Activated CD8-positive, alpha-beta T cell treated with anti-CD3 and anti-CD28 coated beads for 36 hours (primary cell): ENCODE data around the gene HSDL2. TPM values are rescaled to one million over a fixed set of nuclear protein-coding genes. Genes with fewer than 3 reads are reported as not detected.

ENCODE experiments used
- ATAC-seq: fragments of 200-7000 bp; cut with Tn5 transposase; one replicate; pipeline ENCODE4 v1.10.0; 2021; ENCODE audit warnings: mild to moderate bottlenecking, moderate library complexity
- CTCF ChIA-PET: fragments of 350-600 bp; sonication (Branson Sonifier 250); formaldehyde crosslinking; loops from one replicate; lab custom pipeline; 2021; ENCODE audit warnings: antibody characterized with exemption; lab: Charles Lee
- POLR2A ChIA-PET: fragments of 350-600 bp; sonication (Branson Sonifier 250); formaldehyde crosslinking; loops from one replicate; lab custom pipeline; 2021; ENCODE audit warnings: antibody characterized with exemption; lab: Charles Lee
- DNase-seq: peaks from one replicate; pipeline ENCODE4 v3.0.0-alpha.2; 2020
- H3K27ac Mint-ChIP-seq: one replicate; pipeline ENCODE4 v1.8.0; 2021; ENCODE audit warnings: mild to moderate bottlenecking, mixed read lengths
- H3K27me3 Mint-ChIP-seq: one replicate; pipeline ENCODE4 v1.8.0; 2021; ENCODE audit warnings: mixed read lengths
- H3K36me3 Mint-ChIP-seq: one replicate; pipeline ENCODE4 v1.8.0; 2021; ENCODE audit warnings: low read depth, mixed read lengths
- H3K4me1 Mint-ChIP-seq: one replicate; pipeline ENCODE4 v1.8.0; 2021; ENCODE audit warnings: low read depth, mixed read lengths
- H3K4me3 Mint-ChIP-seq: one replicate; pipeline ENCODE4 v1.8.0; 2021; ENCODE audit warnings: mild to moderate bottlenecking, moderate library complexity, mixed read lengths
- H3K9me3 Mint-ChIP-seq: one replicate; pipeline ENCODE4 v1.8.0; 2021; ENCODE audit warnings: mixed read lengths
- intact Hi-C: fragments of 100-400 bp; cut with micrococcal nuclease; formaldehyde crosslinking; loops from one replicate; pipeline ENCODE4 v1.10.0; 2022
- total RNA-seq, 2 experiments: library from RNA; stranded (reverse); gene quantifications; one replicate each; pipeline ENCODE4 v1.2.3, GENCODE V29; 2021
- TF ChIP-seq, protein P1 (sequence below): fragments of 200-600 bp; IDR thresholded peaks from one replicate; pipeline ENCODE4 v1.8.0; 2022; ENCODE audit warnings: antibody characterized with exemption, mild to moderate bottlenecking

Gene HSDL2
- total RNA-seq, 2 experiments from 2014 or later, result 24.5 to 25.3 TPM

DNA sequence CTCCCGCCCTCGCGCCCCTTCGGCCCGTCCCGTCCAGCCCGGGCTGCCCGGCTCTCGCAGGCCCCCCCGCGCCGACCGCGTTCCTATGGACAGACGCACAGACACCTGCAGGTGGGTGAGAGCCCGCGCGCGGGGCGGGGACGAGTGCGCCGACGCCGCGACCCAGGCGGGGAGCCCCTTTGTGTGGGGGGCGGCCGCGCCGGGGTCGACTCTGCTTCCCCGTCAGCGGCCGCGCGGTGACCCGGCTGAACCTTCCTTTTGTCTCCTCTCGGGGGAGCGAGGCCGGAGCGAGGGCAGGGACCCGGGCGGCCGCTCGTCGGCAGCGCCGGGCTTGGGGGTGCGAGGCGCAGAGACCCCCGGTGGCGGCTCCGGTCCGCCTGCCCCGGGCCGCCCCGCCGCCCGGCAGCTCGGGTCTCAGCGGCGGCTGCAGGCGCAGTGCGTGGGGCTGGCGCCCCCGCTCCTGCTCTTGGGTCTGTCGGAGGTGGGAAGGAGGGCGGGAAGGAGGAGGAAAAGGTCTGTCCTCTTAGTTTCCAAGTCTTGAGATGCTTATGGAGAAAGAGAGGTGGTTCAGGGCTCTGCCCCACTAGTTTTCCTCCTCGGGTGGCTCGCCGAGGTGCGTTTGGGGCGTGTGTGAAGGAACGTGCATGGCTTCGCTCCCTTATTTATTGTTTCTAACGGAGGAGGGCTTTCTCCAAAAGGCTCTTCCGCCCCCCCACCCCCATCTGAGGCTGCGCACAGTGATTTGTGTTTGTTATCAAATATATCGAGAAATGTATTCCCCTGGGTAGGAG, 107.3 kb downstream of the HSDL2 start:
- peaks cover 14% of the 10 kb centered on the region for H3K36me3 Mint-ChIP-seq
- peak; percentile 32 for ATAC-seq
- H3K4me1 Mint-ChIP-seq, result peaks cover 37% of the 10 kb centered on the region
- CTCF ChIA-PET, result interaction anchor here (1.1 to 1.8 kb wide), 2 partner anchors 125 to 306 kb away, joined by 3 to 6 read pairs; no protein-coding TSS in a partner anchor
- peak overlapping the region; percentile 94 for H3K4me3 Mint-ChIP-seq
- DNase-seq, result peak; percentile 70
- H3K9me3 Mint-ChIP-seq, result no peaks in the 10 kb centered on the region
- TF ChIP-seq, protein P1, sequence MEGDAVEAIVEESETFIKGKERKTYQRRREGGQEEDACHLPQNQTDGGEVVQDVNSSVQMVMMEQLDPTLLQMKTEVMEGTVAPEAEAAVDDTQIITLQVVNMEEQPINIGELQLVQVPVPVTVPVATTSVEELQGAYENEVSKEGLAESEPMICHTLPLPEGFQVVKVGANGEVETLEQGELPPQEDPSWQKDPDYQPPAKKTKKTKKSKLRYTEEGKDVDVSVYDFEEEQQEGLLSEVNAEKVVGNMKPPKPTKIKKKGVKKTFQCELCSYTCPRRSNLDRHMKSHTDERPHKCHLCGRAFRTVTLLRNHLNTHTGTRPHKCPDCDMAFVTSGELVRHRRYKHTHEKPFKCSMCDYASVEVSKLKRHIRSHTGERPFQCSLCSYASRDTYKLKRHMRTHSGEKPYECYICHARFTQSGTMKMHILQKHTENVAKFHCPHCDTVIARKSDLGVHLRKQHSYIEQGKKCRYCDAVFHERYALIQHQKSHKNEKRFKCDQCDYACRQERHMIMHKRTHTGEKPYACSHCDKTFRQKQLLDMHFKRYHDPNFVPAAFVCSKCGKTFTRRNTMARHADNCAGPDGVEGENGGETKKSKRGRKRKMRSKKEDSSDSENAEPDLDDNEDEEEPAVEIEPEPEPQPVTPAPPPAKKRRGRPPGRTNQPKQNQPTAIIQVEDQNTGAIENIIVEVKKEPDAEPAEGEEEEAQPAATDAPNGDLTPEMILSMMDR, result no peak
- intact Hi-C loops, result no loop called here
- peak overlapping the region; percentile 84 for H3K27ac Mint-ChIP-seq
- H3K27me3 Mint-ChIP-seq, result no peaks in the 10 kb centered on the region
- POLR2A ChIA-PET, result interaction anchor here (0.6 to 2.3 kb wide), 5 partner anchors 10 to 264 kb away, joined by 3 to 11 read pairs (median 7); partner anchors contain the start of gene HSDL2

DNA sequence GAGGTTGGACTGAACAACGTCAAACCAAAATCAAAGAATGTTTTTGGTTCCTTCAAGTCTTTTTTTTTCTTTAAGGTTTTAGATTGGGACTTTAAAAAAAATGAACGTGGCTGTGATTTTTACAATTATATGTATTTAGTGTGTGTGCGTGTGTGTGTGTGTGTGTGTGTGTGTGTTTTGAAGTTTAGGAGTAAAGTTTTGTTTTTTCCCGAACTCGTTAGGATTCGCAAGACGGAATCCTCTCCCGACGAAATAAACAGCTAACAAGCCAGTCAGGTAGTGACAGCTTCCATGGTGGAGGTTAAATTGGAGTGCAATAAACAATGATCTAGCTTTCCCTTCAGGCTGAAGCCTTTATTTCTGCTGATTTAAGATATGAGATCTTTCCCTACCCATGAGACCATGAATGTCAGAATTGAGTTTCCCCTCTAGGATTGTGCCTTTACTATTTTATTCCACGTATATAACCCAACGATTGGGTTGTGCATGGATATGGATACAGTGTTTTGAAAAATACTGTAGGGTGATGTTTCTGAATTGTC, 108.0 kb downstream of the HSDL2 start:
- peaks cover 40% of the 10 kb centered on the region for H3K4me1 Mint-ChIP-seq
- no peak for DNase-seq
- H3K36me3 Mint-ChIP-seq, result peaks cover 14% of the 10 kb centered on the region
- ChIA-PET POLR2A (no interaction called here), CTCF (interaction anchor here (0.7 to 1.8 kb wide), 3 partner anchors 10 to 305 kb away, joined by 3 to 6 read pairs (median 5); no protein-coding TSS in a partner anchor)
- TF ChIP-seq, protein P1, result no peak
- no peak for ATAC-seq
- no peaks in the 10 kb centered on the region for H3K27me3 Mint-ChIP-seq
- peak overlapping the region; percentile 84 for H3K27ac Mint-ChIP-seq
- intact Hi-C loops, result no loop called here
- peak overlapping the region; percentile 94 for H3K4me3 Mint-ChIP-seq
- H3K9me3 Mint-ChIP-seq, result peaks cover 2% of the 10 kb centered on the region

DNA sequence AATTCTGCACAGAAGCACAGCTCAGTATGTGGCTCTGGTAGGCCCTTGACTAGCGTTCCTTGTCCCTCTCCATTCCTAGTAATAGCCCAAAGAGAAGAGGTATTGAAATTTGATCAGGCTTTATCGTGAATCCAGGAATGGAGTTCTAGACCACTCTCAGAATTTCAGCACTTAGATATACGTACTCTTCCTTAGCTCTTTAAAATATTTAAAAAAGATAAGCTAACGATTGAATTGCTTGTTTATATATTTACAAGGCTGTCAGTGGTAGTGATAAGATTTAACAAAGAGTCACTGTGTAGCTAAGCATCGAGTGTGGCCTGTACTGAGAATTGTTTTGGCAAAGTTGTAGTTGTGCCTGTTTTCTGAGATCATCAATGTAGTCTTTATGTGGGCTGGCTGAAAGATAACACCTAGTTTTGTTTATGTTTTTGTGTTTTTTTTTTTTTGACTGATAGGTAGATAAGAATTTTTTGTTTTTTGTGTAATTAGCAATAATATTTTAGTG, 109.2 kb downstream of the HSDL2 start:
- Mint-ChIP-seq H3K27me3 (no peaks in the 10 kb centered on the region), H3K27ac (no peak overlapping the region), H3K36me3 (peaks cover 23% of the 10 kb centered on the region), H3K9me3 (peaks cover 9% of the 10 kb centered on the region), H3K4me1 (peaks cover 40% of the 10 kb centered on the region), H3K4me3 (no peak overlapping the region)
- ATAC-seq, result no peak
- ChIA-PET CTCF (interaction anchor here (1.4 to 1.8 kb wide), 2 partner anchors 9 to 127 kb away, joined by 5 to 6 read pairs; no protein-coding TSS in a partner anchor), POLR2A (no interaction called here)
- TF ChIP-seq, protein P1, result no peak
- no peak for DNase-seq
- intact Hi-C loops, result no loop called here

DNA sequence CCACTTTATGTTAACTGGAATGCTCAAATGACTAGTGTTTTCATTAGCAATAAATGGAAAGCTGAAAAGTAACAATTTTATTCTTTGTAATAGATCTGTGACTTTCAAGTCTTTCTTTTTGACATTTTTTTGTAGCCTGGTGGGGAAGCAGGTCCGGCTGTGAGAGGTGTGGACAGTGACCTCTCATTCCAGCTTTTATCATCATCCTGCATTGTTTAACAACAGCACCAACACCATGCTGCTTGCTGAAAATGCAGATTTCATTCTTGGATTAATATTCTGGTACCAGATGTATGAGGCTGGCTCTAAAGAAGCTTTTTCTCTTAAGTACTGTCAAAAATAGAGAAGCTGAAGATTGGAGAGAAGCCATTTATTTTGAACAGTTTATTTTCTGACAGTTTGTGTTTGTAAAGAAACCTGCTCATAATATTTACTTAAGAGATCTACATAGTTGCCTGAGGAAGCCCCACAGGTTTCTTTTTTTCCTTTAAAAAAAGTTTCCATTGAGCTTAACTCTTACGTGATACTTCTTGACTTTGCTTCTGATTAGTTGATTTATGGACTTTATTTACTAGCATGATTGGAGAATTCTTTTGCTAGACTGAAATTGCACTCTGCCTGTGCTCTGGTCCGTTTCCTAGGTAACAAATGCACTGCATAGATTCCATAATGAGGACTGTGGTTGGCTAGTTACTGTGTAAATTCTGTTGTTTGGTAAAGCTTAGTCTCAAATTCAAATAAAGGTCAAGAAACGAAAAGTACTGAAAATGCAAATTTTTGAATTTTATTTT, 110.2 kb downstream of the HSDL2 start:
- DNase-seq (no peak), ATAC-seq (no peak)
- intact Hi-C loops, result no loop called here
- TF ChIP-seq, protein P1, result no peak
- Mint-ChIP-seq H3K9me3 (peaks cover 15% of the 10 kb centered on the region), H3K4me3 (no peak overlapping the region), H3K36me3 (peaks cover 28% of the 10 kb centered on the region), H3K4me1 (peaks cover 39% of the 10 kb centered on the region), H3K27me3 (no peaks in the 10 kb centered on the region), H3K27ac (no peak overlapping the region)
- CTCF ChIA-PET, result interaction anchor here (1.3 kb wide), 2 partner anchors 16 to 74 kb away, joined by 3 to 5 read pairs; no protein-coding TSS in a partner anchor
- POLR2A ChIA-PET, result no interaction called here
